SU-DHL-6 (cell line): Measurements from ENCODE around the gene TMOD2.

Experiments
- CTCF ChIP-seq: fragments of 200-600 bp; sonication (generic); IDR thresholded peaks from one replicate; pipeline ENCODE4 v1.5.1; 2017; ENCODE audit warnings: antibody characterized with exemption, mild to moderate bottlenecking, low read length, moderate library complexity; ENCODE audit not compliant: insufficient read depth, poor library complexity, severe bottlenecking
- EZH2phosphoT487 ChIP-seq: fragments of 200-600 bp; sonication (generic), shearing (Covaris generic); conservative IDR thresholded peaks from 2 replicates; pipeline ENCODE4 v1.6.1; 2018; ENCODE audit warnings: mild to moderate bottlenecking, antibody characterized with exemption, low read length, moderate library complexity, mixed read lengths

GRCh38 chr15:51816611-51817010 lies 65.2 kb downstream of the TMOD2 start:
- no peak for TF ChIP-seq CTCF
- TF ChIP-seq EZH2phosphoT487: no peak
